ENCODE results near the gene FAR1. TPM values are rescaled to one million over a fixed set of nuclear protein-coding genes. Genes with fewer than 3 reads are reported as not detected.

Gene FAR1
- total RNA-seq, 4 donors from 2014 or later = 37.5 to 61.5 (median 38.8) TPM

- H3K27me3 ChIP-seq = no peaks in the 10 kb centered on the region
- H3K9me3 ChIP-seq = no peaks in the 10 kb centered on the region
- 80 to 81% methylated on average over 2 of the region's 2 CpGs for WGBS, 2 donors (ENCODE audit: low coverage in 1 of 2)
- H3K4me3 ChIP-seq = no peak overlapping the region
- no peaks in the 10 kb centered on the region for H3K4me1 ChIP-seq
- no peak for TF ChIP-seq POLR2AphosphoS5 (IDR thresholded peaks at IDR 0.05)
- no peak overlapping the region for H3K27ac ChIP-seq
- H3K36me3 ChIP-seq = no peaks in the 10 kb centered on the region
- ATAC-seq = no peak
These were observed 92.8 kb downstream of the FAR1 start for GRCh38 chr11:13761250-13761649.

- Histone ChIP-seq H3K27ac (no peak overlapping the region), H3K9me3 (no peaks in the 10 kb centered on the region), H3K4me1 (no peaks in the 10 kb centered on the region), H3K4me3 (no peak overlapping the region), H3K27me3 (no peaks in the 10 kb centered on the region), H3K36me3 (no peaks in the 10 kb centered on the region)
- TF ChIP-seq EP300 (IDR thresholded peaks at IDR 0.05) (no peak), POLR2AphosphoS5 (IDR thresholded peaks at IDR 0.05) (no peak), POLR2A (IDR thresholded peaks at IDR 0.05) (no peak), CTCF (IDR thresholded peaks at IDR 0.05) (no peak)
- ATAC-seq = no peak
- WGBS, 2 donors (ENCODE audit: low coverage in 1 of 2) = 52 to 77% methylated on average over 2 of the region's 2 CpGs
These were observed 93.2 kb downstream of the FAR1 start for GRCh38 chr11:13761716-13762115.

- Histone ChIP-seq H3K9me3 (no peaks in the 10 kb centered on the region), H3K27ac (no peak overlapping the region), H3K4me3 (no peak overlapping the region), H3K27me3 (no peaks in the 10 kb centered on the region), H3K4me1 (no peaks in the 10 kb centered on the region), H3K36me3 (no peaks in the 10 kb centered on the region)
- TF ChIP-seq POLR2A (IDR thresholded peaks at IDR 0.05) (no peak), EP300 (IDR thresholded peaks at IDR 0.05) (no peak), CTCF (IDR thresholded peaks at IDR 0.05) (no peak), POLR2AphosphoS5 (IDR thresholded peaks at IDR 0.05) (no peak)
- no peak for ATAC-seq
- WGBS, 2 donors (ENCODE audit: low coverage in 1 of 2) = 71% methylated on average over 3 to 4 of the region's 4 CpGs
These were observed 94.2 kb downstream of the FAR1 start for GRCh38 chr11:13762718-13763117.

- Histone ChIP-seq H3K27me3 (no peaks in the 10 kb centered on the region), H3K4me1 (no peaks in the 10 kb centered on the region), H3K9me3 (no peaks in the 10 kb centered on the region), H3K4me3 (no peak overlapping the region), H3K27ac (no peak overlapping the region), H3K36me3 (no peaks in the 10 kb centered on the region)
- no peak for ATAC-seq
- 84 to 92% methylated on average over 3 of the region's 3 CpGs for WGBS, 2 donors (ENCODE audit: low coverage in 1 of 2)
- TF ChIP-seq EP300 (IDR thresholded peaks at IDR 0.05) (no peak), POLR2AphosphoS5 (IDR thresholded peaks at IDR 0.05) (no peak), CTCF (IDR thresholded peaks at IDR 0.05) (no peak), POLR2A (IDR thresholded peaks at IDR 0.05) (no peak)
These were observed 94.9 kb downstream of the FAR1 start for GRCh38 chr11:13763341-13763740.

GRCh38 chr11:13765886-13766285, 97.4 kb downstream of the FAR1 start:
- Histone ChIP-seq H3K4me1 (no peaks in the 10 kb centered on the region), H3K9me3 (no peaks in the 10 kb centered on the region), H3K27me3 (no peaks in the 10 kb centered on the region), H3K36me3 (no peaks in the 10 kb centered on the region), H3K27ac (no peak overlapping the region), H3K4me3 (no peak overlapping the region)
- ATAC-seq = no peak
- 61 to 77% methylated on average over 3 of the region's 3 CpGs for WGBS, 2 donors (ENCODE audit: low coverage in 1 of 2)
- TF ChIP-seq POLR2A (IDR thresholded peaks at IDR 0.05) (no peak), POLR2AphosphoS5 (IDR thresholded peaks at IDR 0.05) (no peak), EP300 (IDR thresholded peaks at IDR 0.05) (no peak), CTCF (IDR thresholded peaks at IDR 0.05) (no peak)

Measured in gastroesophageal sphincter (tissue), 4 donors.